Ovary (tissue), 3 donors: ENCODE data around the gene CTH.

Experiments
- CTCF ChIP-seq, 3 donors: fragments of 450-650 bp in 2 of 3; fragments of 200-600 bp in 1 of 3; IDR thresholded peaks; one replicate each; pipeline versions ENCODE4 v1.5.1 to v1.8.0; 2016 to 2022; ENCODE audit warnings: antibody characterized with exemption in 3 of 3, mild to moderate bottlenecking in 1 of 3
- EP300 ChIP-seq: sonication (generic); formaldehyde crosslinking; IDR thresholded peaks from one replicate; pipeline ENCODE4 v1.6.1; 2017; ENCODE audit warnings: antibody characterized with exemption
- POLR2A ChIP-seq: fragments of 450-650 bp; IDR thresholded peaks from one replicate; pipeline ENCODE4 v1.6.1; 2017; ENCODE audit warnings: antibody characterized with exemption, mild to moderate bottlenecking, moderate library complexity
- donor health status: DM: no; HTN: no; CAD: no.

DNA sequence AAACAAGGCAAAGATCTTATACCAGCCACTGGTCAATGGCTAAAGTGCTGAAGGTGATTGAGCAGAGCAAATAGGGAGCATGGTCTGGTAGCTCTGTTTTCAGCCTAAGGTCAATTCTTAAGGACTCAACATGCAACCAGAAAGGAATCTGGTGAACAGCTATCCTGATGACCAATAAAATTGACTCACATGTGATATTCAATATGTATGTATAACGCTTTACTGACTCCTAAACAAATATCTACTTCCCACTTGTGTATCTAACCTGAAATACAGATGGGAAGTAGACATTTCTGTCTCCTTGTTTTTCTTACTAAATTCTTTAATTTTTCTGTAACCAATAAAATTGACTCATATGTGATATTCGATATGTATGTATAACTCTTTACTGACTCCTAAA, 24.9 kb upstream of the CTH start:
- no peak for TF ChIP-seq CTCF (IDR thresholded peaks at IDR 0.05)
- no peak for TF ChIP-seq EP300
- no peak for TF ChIP-seq POLR2A
